ENCODE data around the gene ZSCAN20. TPM values are rescaled to one million over a fixed set of nuclear protein-coding genes. Genes with fewer than 3 reads are reported as not detected.

The ZSCAN20 gene
- total RNA-seq, 1 experiment from 2014 or later = 3.9 TPM

GRCh38 chr1:33537885-33538284 is 65.4 kb downstream of the ZSCAN20 start:
- no peak overlapping the region for H2AFZ ChIP-seq (ENCODE audit: low read length)
- Mint-ChIP-seq H3K9me3 (no peaks in the 10 kb centered on the region), H3K36me3 (ENCODE audit: insufficient read depth in 1 of 3, low read depth in 3 of 3) (peaks cover 0 to 14% (median 0%) of the 10 kb centered on the region in 3 experiments; a peak in 3 of 7 replicates), H3K4me3 (no peak overlapping the region), H3K27ac (no peak overlapping the region), H3K4me1 (no peaks in the 10 kb centered on the region), H3K27me3 (ENCODE audit: low read depth) (peaks cover 2% of the 10 kb centered on the region)
- H3K23ac ChIP-seq (ENCODE audit: insufficient read length, low read depth, low read length) = no peak overlapping the region
- no peaks in the 10 kb centered on the region for H3K79me1 ChIP-seq (ENCODE audit: insufficient read depth, low read depth, low read length, poor library complexity, severe bottlenecking)
- H4K5ac ChIP-seq (ENCODE audit: insufficient read length, low read depth, low read length) = no peak overlapping the region
- no peak overlapping the region for H2BK20ac ChIP-seq (ENCODE audit: low read depth, low read length, poor library complexity, severe bottlenecking)
- no peak overlapping the region for H3K56ac ChIP-seq (ENCODE audit: insufficient read length, low read depth, low read length)
- no peak overlapping the region for H2AK5ac ChIP-seq (ENCODE audit: insufficient read length, low read length)
- WGBS (ENCODE audit: extremely low coverage, insufficient read length, low lambda C conversion rate) = no CpG with 5 or more reads among the region's 5 CpGs
- H4K20me1 ChIP-seq (ENCODE audit: control insufficient read depth, insufficient read depth, insufficient read length) = no peaks in the 10 kb centered on the region
- H2BK15ac ChIP-seq (ENCODE audit: low read depth, low read length) = no peak overlapping the region
- no peak overlapping the region for H3K18ac ChIP-seq (ENCODE audit: insufficient read length, low read depth, low read length)
- no peaks in the 10 kb centered on the region for H3K79me2 ChIP-seq (ENCODE audit: insufficient read depth, low read length)
- H2BK5ac ChIP-seq (ENCODE audit: insufficient read length, low read length) = no peak overlapping the region
- no peak for DNase-seq
- no peak overlapping the region for H4K91ac ChIP-seq (ENCODE audit: insufficient read length, low read depth, low read length)
- no peak overlapping the region for H2BK12ac ChIP-seq (ENCODE audit: insufficient read length, low read depth, low read length)
- no peaks in the 10 kb centered on the region for H3K23me2 ChIP-seq (ENCODE audit: insufficient read length, low read depth, low read length, poor library complexity, severe bottlenecking)
- no peak for TF ChIP-seq CTCF (conservative IDR thresholded peaks at IDR 0.05)
- H3K9ac ChIP-seq (ENCODE audit: extremely low read depth, insufficient read length, low read length) = no peak overlapping the region
- H3K27me3 ChIP-seq (ENCODE audit: insufficient read depth, low read length) = no peaks in the 10 kb centered on the region
- H2BK120ac ChIP-seq (ENCODE audit: low read depth, low read length, poor library complexity, severe bottlenecking) = no peak overlapping the region
- no peaks in the 10 kb centered on the region for H3K4me1 ChIP-seq (ENCODE audit: insufficient read depth, low read length)
- no peak overlapping the region for H3K27ac ChIP-seq (ENCODE audit: insufficient read length, low read depth, low read length)
- no peak overlapping the region for H4K8ac ChIP-seq (replicated peaks; ENCODE audit: insufficient read length, low read depth, low read length)
- H3K9me3 ChIP-seq (ENCODE audit: control insufficient read depth, low read depth, low read length) = no peaks in the 10 kb centered on the region
- no peak overlapping the region for H3K14ac ChIP-seq (ENCODE audit: insufficient read depth, low read length)
- no peak overlapping the region for H3K4ac ChIP-seq (ENCODE audit: low read depth, low read length)
- no peak overlapping the region for H3T11ph ChIP-seq (ENCODE audit: low read length)
- no peak overlapping the region for H3K4me2 ChIP-seq (ENCODE audit: insufficient read depth, insufficient read length, low read length)
